Measurements from ENCODE around the gene MBD5. TPM values are rescaled to one million over a fixed set of nuclear protein-coding genes. Genes with fewer than 3 reads are reported as not detected.

MBD5 gene
- total RNA-seq, 1 experiment from 2014 or later, result 5.2 TPM

- in situ Hi-C loops (cut with HindIII; ENCODE audit: low pct_unique_long_range_greater_than_20kb, low sequenced_read_pairs), result no loop called here
- DNase-seq (ENCODE audit: low read depth, low spot score), result no peak
Observed at GRCh38 chr2:148561389-148561788, 540.5 kb downstream of the MBD5 start.

DNA sequence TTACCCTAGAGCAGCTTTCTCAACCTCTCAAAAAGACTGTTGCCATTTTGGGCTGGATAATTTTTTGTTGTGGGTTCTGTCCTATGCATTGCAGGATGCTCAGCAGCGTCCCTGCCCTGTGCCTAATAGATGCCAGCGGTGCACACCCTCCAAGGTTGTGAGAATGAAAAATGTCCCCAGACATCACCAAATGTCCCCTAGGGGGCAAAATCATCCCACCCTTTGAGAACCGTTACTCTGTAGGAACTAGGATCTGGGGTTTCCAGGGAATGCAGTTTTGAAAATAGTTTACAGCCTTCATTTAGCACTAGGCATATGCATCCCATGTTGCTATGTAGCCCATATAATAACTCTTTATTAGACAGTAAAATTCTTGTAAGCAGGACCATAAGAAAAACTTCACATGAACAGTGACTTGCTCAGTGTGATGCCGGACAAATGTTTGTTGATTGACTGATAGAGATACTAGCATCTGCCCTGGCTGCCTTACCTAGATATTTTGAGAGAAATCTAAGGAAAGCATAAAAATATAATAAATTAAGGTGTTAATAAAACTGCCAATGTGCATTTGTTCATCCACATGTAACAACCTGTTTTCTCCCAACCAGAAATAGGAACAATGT is 544.5 kb downstream of the MBD5 start:
- DNase-seq (ENCODE audit: low read depth, low spot score), result peak; percentile 26
- in situ Hi-C loops (cut with HindIII; ENCODE audit: low pct_unique_long_range_greater_than_20kb, low sequenced_read_pairs), result no loop called here

Small RNAs within 50 kb of the gene (small RNA-seq; reads per million reads assigned to genes)
- gene RF00554, result 0 reads per million in 2 experiments

Other genes with a start within 250 kb of the MBD5 start
- gene ACVR2A, start 176.1 kb upstream of the MBD5 start, total RNA-seq (2014; rRNA removed; shearing (Covaris generic)), result 4.2 and 5.6 TPM in 2 replicates
- gene ORC4, start 354 bp upstream of the MBD5 start, total RNA-seq (2014; rRNA removed; shearing (Covaris generic)), result 54.8 and 69.1 TPM in 2 replicates